OCI-LY3 (cell line): ENCODE measurements around the gene KIAA1671.
"Not testable (repeated sequence)": the region's sequence is repeated elsewhere in the genome, so short reads cannot be mapped to it uniquely, and the experiment has no call there.

Experiments
- H2AFZ ChIP-seq: fragments of 200-600, 300-600 bp; shearing (Covaris generic); 2 replicates; pipeline ENCODE4 v1.6.0; 2014; ENCODE audit warnings: antibody characterized with exemption, low read depth, low read length
- H3K27ac ChIP-seq: fragments of 200-600, 300-600 bp; sonication (generic); 2 replicates; pipeline ENCODE4 v1.5.1; 2014; ENCODE audit warnings: mild to moderate bottlenecking, low read length, moderate library complexity, mixed read lengths
- H3K27me3 ChIP-seq: fragments of 200-600, 300-600 bp; sonication (generic); 2 replicates; pipeline ENCODE4 v1.6.1; 2014; ENCODE audit warnings: low read depth, low read length, mixed read lengths
- H3K36me3 ChIP-seq: fragments of 200-600, 300-600 bp; sonication (generic); replicated peaks from 2 replicates; pipeline ENCODE3; 2014; ENCODE audit warnings: low read depth, low read length, mixed read lengths
- H3K4me1 ChIP-seq: fragments of 300-600, 200-600 bp; sonication (generic); 2 replicates; pipeline ENCODE4 v1.6.1; 2014; ENCODE audit warnings: low read length, mixed read lengths
- H3K4me2 ChIP-seq: fragments of 200-600, 300-600 bp; sonication (generic); 2 replicates; pipeline ENCODE4 v1.6.1; 2014; ENCODE audit warnings: low read length, mixed read lengths
- H3K4me3 ChIP-seq: fragments of 300-600, 200-600 bp; sonication (generic); 2 replicates; pipeline ENCODE4 v1.5.1; 2014; ENCODE audit warnings: antibody characterized with exemption, mild to moderate bottlenecking, low read length, moderate library complexity
- H3K79me2 ChIP-seq: fragments of 300-600, 200-600 bp; shearing (Covaris generic); 2 replicates; pipeline ENCODE4 v1.6.1; 2014; ENCODE audit warnings: mild to moderate bottlenecking, low read length, mixed read lengths
- H3K9ac ChIP-seq: fragments of 300-600, 200-600 bp; shearing (Covaris generic); 2 replicates; pipeline ENCODE4 v1.6.0; 2014; ENCODE audit warnings: mild to moderate bottlenecking, low read length, moderate library complexity
- H3K9me3 ChIP-seq: fragments of 200-600, 300-600 bp; shearing (Covaris generic); 2 replicates; pipeline ENCODE4 v1.6.1; 2014; ENCODE audit warnings: low read length, mixed read lengths; ENCODE audit not compliant: insufficient read depth
- H4K20me1 ChIP-seq: fragments of 200-600, 300-600 bp; sonication (generic); 2 replicates; pipeline ENCODE4 v1.6.1; 2016; ENCODE audit warnings: low read length, mixed read lengths; ENCODE audit not compliant: insufficient read depth
- EZH2phosphoT487 ChIP-seq: fragments of 200-600 bp; shearing (Covaris generic); IDR thresholded peaks from 2 replicates; pipeline ENCODE4 v1.6.1; 2018; ENCODE audit warnings: antibody characterized with exemption, mixed run types, low read depth
- TF ChIP-seq, protein P1 (sequence below): fragments of 200-600, 300-600 bp; sonication (generic); IDR thresholded peaks from 2 replicates; pipeline ENCODE4 v1.5.1; 2014; ENCODE audit warnings: antibody characterized with exemption, low read length, low read depth

Gene KIAA1671

DNA sequence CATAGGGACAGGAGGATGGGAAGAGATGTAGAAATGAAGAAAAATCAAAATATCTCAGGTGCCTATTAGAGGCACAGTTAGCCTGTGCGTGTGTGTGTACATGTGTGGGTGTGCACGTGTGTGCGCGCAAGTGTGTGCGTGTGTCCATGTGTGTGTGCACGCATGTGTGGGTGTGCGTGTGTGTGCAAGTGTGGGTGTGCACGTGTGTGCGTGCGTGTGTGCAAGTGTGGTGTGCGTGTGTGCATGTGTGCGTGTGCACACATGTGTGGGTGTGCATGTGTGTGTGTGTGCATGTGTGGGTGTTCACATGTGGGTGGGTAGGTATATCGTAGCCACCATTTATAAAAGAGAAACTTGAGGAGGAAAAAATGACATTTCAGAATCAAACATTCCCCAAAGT lies 276.3 kb downstream of the KIAA1671 start:
- Histone ChIP-seq H4K20me1 (no peaks in the 10 kb centered on the region), H3K27ac (no peak overlapping the region), H3K4me1 (no peaks in the 10 kb centered on the region), H3K79me2 (no peaks in the 10 kb centered on the region), H2AFZ (no peak overlapping the region), H3K9ac (no peak overlapping the region), H3K9me3 (no peaks in the 10 kb centered on the region), H3K4me3 (no peak overlapping the region), H3K27me3 (peaks cover 21% of the 10 kb centered on the region), H3K4me2 (no peak overlapping the region), H3K36me3 (no peaks in the 10 kb centered on the region)
- no peak for TF ChIP-seq EZH2phosphoT487
- TF ChIP-seq, protein P1, sequence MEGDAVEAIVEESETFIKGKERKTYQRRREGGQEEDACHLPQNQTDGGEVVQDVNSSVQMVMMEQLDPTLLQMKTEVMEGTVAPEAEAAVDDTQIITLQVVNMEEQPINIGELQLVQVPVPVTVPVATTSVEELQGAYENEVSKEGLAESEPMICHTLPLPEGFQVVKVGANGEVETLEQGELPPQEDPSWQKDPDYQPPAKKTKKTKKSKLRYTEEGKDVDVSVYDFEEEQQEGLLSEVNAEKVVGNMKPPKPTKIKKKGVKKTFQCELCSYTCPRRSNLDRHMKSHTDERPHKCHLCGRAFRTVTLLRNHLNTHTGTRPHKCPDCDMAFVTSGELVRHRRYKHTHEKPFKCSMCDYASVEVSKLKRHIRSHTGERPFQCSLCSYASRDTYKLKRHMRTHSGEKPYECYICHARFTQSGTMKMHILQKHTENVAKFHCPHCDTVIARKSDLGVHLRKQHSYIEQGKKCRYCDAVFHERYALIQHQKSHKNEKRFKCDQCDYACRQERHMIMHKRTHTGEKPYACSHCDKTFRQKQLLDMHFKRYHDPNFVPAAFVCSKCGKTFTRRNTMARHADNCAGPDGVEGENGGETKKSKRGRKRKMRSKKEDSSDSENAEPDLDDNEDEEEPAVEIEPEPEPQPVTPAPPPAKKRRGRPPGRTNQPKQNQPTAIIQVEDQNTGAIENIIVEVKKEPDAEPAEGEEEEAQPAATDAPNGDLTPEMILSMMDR, result no peak

DNA sequence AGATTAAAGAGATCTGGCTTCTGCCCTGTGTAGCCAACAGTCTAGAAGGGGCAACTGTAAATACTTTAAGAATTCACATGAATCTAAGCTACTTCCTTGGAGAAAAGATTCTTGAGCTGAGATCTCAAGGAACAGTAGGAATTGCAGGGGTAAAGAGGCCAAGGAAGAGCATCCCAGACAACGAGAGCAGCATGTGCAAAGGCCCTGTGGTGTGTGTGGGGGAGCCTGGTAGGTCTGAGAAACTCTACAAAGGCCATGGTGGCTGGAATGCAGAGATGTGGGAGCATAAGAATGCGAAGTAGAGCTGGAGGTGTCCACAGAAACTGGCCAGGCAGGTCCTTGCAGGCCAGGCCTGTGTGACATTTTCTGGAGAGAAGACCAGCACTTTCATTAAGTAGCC lies 278.2 kb downstream of the KIAA1671 start:
- not testable (repeated sequence) for H3K4me2 ChIP-seq, H3K79me2 ChIP-seq, H3K27ac ChIP-seq, H3K9ac ChIP-seq, H3K27me3 ChIP-seq, H4K20me1 ChIP-seq, H3K36me3 ChIP-seq, H3K4me1 ChIP-seq, H3K4me3 ChIP-seq, H2AFZ ChIP-seq, H3K9me3 ChIP-seq

DNA sequence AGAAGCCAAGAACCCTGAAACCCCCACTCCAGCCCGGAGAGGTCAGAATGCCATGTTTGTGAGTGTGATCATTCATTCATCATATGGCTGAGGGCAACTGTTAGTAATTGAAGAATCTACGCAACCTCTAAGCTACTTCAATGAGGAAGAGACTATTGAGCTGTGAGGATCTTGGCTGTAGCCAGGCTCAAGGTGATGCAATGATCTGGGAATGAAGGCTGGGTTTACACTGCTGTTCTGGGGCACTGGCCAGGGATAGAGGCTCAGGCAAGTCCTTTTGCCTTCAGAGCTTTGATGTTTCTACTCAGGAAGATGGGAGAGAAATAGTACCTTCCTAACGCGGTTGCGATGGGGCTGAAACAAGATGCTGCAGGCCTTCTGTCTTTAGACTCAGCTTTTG lies 279.8 kb downstream of the KIAA1671 start:
- TF ChIP-seq EZH2phosphoT487, result no peak
- TF ChIP-seq, protein P1, result no peak
- Histone ChIP-seq H4K20me1 (no peaks in the 10 kb centered on the region), H3K4me3 (no peak overlapping the region), H3K9me3 (no peaks in the 10 kb centered on the region), H3K79me2 (no peaks in the 10 kb centered on the region), H3K4me1 (peaks cover 4% of the 10 kb centered on the region; the same call in 1 of the 2 replicates), H3K36me3 (no peaks in the 10 kb centered on the region), H3K27me3 (peaks cover 3% of the 10 kb centered on the region), H3K9ac (no peak overlapping the region), H2AFZ (no peak overlapping the region), H3K4me2 (no peak overlapping the region), H3K27ac (no peak overlapping the region)

DNA sequence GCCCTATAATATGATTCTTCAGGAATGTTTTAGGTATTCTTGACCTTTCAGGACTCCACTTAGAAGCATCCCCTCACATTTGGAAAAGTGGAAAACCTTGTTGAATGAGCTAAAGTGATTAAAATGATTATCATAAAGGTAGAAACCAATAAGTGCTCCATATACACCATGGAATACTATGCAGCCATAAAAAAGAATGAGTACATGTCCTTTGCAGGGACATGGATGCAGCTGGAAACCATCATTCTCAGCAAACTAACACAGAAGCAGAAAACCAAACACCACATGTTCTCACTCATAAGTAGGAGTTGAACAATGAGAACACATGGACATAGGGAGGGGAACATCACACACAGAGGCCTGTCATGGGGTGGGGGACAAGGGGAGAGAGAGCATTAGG lies 281.2 kb downstream of the KIAA1671 start:
- not testable (repeated sequence) for H3K79me2 ChIP-seq, H3K36me3 ChIP-seq, H3K4me2 ChIP-seq, H3K4me3 ChIP-seq, H3K9ac ChIP-seq, H3K27ac ChIP-seq, H2AFZ ChIP-seq, H3K9me3 ChIP-seq, H3K27me3 ChIP-seq, H3K4me1 ChIP-seq, H4K20me1 ChIP-seq

DNA sequence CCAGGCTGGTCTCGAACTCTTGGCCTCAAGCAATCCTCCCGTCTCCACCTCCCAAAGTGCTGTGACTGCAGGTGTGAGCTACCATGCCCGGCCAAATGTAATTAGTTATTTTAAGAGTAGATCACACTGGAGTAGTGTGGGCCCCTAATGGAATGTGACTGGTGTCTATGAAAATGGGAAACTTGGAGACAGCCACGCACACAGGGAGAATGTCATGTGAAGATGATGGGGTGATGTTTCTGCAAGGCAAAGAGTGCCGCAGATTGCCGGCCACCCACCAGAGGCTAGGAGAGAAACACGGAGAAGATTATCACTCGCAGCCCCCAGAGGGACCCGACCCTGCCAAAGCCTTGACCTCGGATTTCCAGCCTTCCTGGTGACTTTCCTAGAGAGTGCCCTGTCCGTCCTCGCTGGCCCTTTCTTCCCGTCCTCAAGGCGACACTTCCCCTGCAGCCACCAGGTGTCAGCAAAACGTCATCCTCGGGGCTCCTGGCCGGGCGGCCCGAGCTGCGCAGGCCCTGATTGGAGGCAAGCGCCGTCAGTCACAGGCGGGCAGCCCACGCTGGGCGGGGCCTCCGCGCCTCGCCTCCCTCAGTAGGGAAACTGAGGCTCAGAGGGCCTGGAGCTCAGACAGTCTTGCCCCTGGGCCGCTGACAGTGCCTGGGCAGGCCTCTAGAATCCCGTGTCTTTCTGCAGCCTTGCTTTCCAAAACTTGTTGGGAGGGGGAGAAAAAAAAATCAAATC lies 283.2 kb downstream of the KIAA1671 start:
- H4K20me1 ChIP-seq, result no peaks in the 10 kb centered on the region
- H2AFZ ChIP-seq, result peak overlapping the region; percentile 98
- H3K27ac ChIP-seq, result no peak overlapping the region
- peaks cover 7% of the 10 kb centered on the region; the same call in 1 of the 2 replicates for H3K27me3 ChIP-seq
- peak overlapping the region; percentile 69 for H3K4me3 ChIP-seq
- H3K36me3 ChIP-seq, result no peaks in the 10 kb centered on the region
- peak overlapping the region; percentile 81 for H3K4me2 ChIP-seq
- H3K79me2 ChIP-seq, result no peaks in the 10 kb centered on the region
- peaks cover 4% of the 10 kb centered on the region; the same call in 1 of the 2 replicates for H3K4me1 ChIP-seq
- no peak overlapping the region for H3K9ac ChIP-seq
- H3K9me3 ChIP-seq, result no peaks in the 10 kb centered on the region
- TF ChIP-seq EZH2phosphoT487, result no peak
- TF ChIP-seq, protein P1, result peak; percentile 94
